ENCODE data around the gene LMNTD2. TPM values are rescaled to one million over a fixed set of nuclear protein-coding genes. Genes with fewer than 3 reads are reported as not detected.

LMNTD2 gene
- total RNA-seq, 2 donors from 2014 or later, result 9.8 to 13.6 TPM

- Histone ChIP-seq H3K36me3 (no peaks in the 10 kb centered on the region), H3K9ac (ENCODE audit: low read depth in 2 of 2, low read length in 2 of 2) (no peak overlapping the region), H3K27ac (peak overlapping the region; percentile 17), H3K4me3 (no peak overlapping the region), H3K27me3 (no peaks in the 10 kb centered on the region), H3K4me1 (peaks cover 13% of the 10 kb centered on the region), H3K9me3 (no peaks in the 10 kb centered on the region)
- DNase-seq, result no peak
- intact Hi-C loops (cut with DNase I), result no loop called here
- TF ChIP-seq CTCF (IDR thresholded peaks at IDR 0.05), result no peak
Observed at GRCh38 chr11:563812-564578, 3.5 kb upstream of the LMNTD2 start.

- no peak for DNase-seq
- Histone ChIP-seq H3K27ac (no peak overlapping the region), H3K36me3 (no peaks in the 10 kb centered on the region), H3K9me3 (no peaks in the 10 kb centered on the region), H3K27me3 (no peaks in the 10 kb centered on the region), H3K4me1 (peaks cover 13% of the 10 kb centered on the region), H3K9ac (ENCODE audit: low read depth in 2 of 2, low read length in 2 of 2) (peak overlapping the region in 1 of 2 donors; percentile 5), H3K4me3 (no peak overlapping the region)
- TF ChIP-seq CTCF (IDR thresholded peaks at IDR 0.05), result no peak
- intact Hi-C loops (cut with DNase I), result no loop called here
Observed at GRCh38 chr11:563066-563811, 2.7 kb upstream of the LMNTD2 start.

GRCh38 chr11:562046-562645, 1.6 kb upstream of the LMNTD2 start:
- Histone ChIP-seq H3K36me3 (no peaks in the 10 kb centered on the region), H3K4me1 (peaks cover 13% of the 10 kb centered on the region), H3K4me3 (peak overlapping the region; percentile 86), H3K9ac (ENCODE audit: low read depth in 2 of 2, low read length in 2 of 2) (peak overlapping the region; percentile 58 to 84), H3K27ac (peak overlapping the region; percentile 96), H3K9me3 (no peaks in the 10 kb centered on the region), H3K27me3 (peaks cover 2% of the 10 kb centered on the region)
- intact Hi-C loops (cut with DNase I), result no loop called here
- no peak for DNase-seq
- TF ChIP-seq CTCF (IDR thresholded peaks at IDR 0.05), result no peak

GRCh38 chr11:561148-562003, 838 bp upstream of the LMNTD2 start:
- Histone ChIP-seq H3K36me3 (no peaks in the 10 kb centered on the region), H3K9ac (ENCODE audit: low read depth in 2 of 2, low read length in 2 of 2) (peak overlapping the region; percentile 84 to 90)
- intact Hi-C loops (cut with DNase I), result no loop called here

More at GRCh38 chr11:561148-562003, 838 bp upstream of the LMNTD2 start:
- no peaks in the 10 kb centered on the region for H3K9me3 ChIP-seq
- H3K4me3 ChIP-seq, result peak overlapping the region; percentile 86
- H3K27me3 ChIP-seq, result peaks cover 10% of the 10 kb centered on the region
- TF ChIP-seq CTCF (IDR thresholded peaks at IDR 0.05), result no peak
- H3K4me1 ChIP-seq, result peaks cover 13% of the 10 kb centered on the region
- peak; percentile 92 for DNase-seq
- H3K27ac ChIP-seq, result peak overlapping the region; percentile 96

Data from colonic mucosa (tissue), 4 donors.